GM21723 (cell line): ENCODE measurements around the gene COX7A2.

Experiments
- ATAC-seq: cut with Tn5 transposase; IDR thresholded peaks from one replicate; pipeline ENCODE4 v1.9.1; 2021; ENCODE audit warnings: mild to moderate bottlenecking, moderate library complexity; ENCODE audit not compliant: unreplicated experiment

The COX7A2 gene

GRCh38 chr6:75268988-75269354 is 25.4 kb upstream of the COX7A2 start:
- ATAC-seq = no peak

GRCh38 chr6:75268121-75268987 is 24.8 kb upstream of the COX7A2 start:
- no peak for ATAC-seq

GRCh38 chr6:75267461-75267860 is 23.9 kb upstream of the COX7A2 start:
- ATAC-seq = no peak

GRCh38 chr6:75266716-75267291 is 23.2 kb upstream of the COX7A2 start:
- ATAC-seq = peak; percentile 80

GRCh38 chr6:75263401-75263750 is 19.8 kb upstream of the COX7A2 start:
- no peak for ATAC-seq

GRCh38 chr6:75262716-75263400 is 19.3 kb upstream of the COX7A2 start:
- no peak for ATAC-seq

GRCh38 chr6:75261299-75261698 is 17.7 kb upstream of the COX7A2 start:
- no peak for ATAC-seq

- ATAC-seq = no peak
Measured at GRCh38 chr6:75257343-75258087, 13.9 kb upstream of the COX7A2 start.

GRCh38 chr6:75250552-75250951 is 7.0 kb upstream of the COX7A2 start:
- ATAC-seq = no peak

GRCh38 chr6:75249837-75250236 is 6.2 kb upstream of the COX7A2 start:
- ATAC-seq = no peak

GRCh38 chr6:75246386-75246785 is 2.8 kb upstream of the COX7A2 start:
- no peak for ATAC-seq

GRCh38 chr6:75244063-75244584 is 523 bp upstream of the COX7A2 start:
- peak; percentile 21 for ATAC-seq

GRCh38 chr6:75236630-75237029 is 7.0 kb downstream of the COX7A2 start:
- ATAC-seq = no peak

- no peak for ATAC-seq
Measured at GRCh38 chr6:75235271-75235670, 8.3 kb downstream of the COX7A2 start.

- no peak for ATAC-seq
Measured at GRCh38 chr6:75234126-75234865, 9.3 kb downstream of the COX7A2 start.

- no peak for ATAC-seq
Measured at GRCh38 chr6:75233092-75233615, 10.4 kb downstream of the COX7A2 start.

- no peak for ATAC-seq
Measured at GRCh38 chr6:75230484-75231325, 12.9 kb downstream of the COX7A2 start.

- no peak for ATAC-seq
Measured at GRCh38 chr6:75224303-75224926, 19.2 kb downstream of the COX7A2 start.

GRCh38 chr6:75223428-75223827 is 20.2 kb downstream of the COX7A2 start:
- no peak for ATAC-seq
